ENCODE data around the gene HOXD11. TPM values are rescaled to one million over a fixed set of nuclear protein-coding genes. Genes with fewer than 3 reads are reported as not detected.

The HOXD11 gene
- total and polyA plus RNA-seq, 2 experiments from 2014 or later, result not detected

DNA sequence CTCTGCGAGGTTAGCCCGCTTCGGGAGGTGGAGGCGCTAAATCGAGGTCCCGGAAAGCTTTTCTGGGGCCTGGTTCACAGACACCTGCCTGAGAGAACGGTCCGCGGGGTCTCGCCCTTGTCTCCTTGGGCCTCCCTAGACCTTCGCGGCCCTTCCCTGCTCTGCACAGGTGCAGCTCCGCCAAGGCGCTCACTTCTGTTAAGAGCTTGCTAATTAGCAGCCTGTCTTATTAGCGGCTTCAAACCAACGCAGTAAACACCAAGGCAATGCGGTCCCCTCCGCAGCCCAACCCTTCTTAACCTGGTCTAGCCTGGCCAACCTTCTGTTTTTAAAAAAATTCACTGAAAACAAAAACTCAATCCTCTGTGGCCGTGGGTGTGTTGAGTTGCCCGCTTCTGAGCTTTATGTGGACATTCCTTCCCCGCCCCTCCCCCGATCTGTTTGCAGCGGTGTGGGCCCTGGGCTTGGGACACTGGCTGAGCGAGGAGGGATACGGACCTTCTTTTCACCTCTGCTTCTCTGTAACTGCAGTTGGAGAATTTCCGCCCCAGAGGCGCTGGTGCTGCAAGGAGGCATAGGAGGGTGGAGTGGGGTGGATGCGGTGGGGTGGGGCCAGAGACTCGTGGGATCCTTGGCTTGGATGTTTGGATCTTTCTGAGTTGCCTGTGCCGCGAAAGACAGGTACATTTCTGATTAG lies 40.9 kb downstream of the HOXD11 start (continued):
- TF ChIP-seq ZNF462 (CRISPR knock-in tag; IDR thresholded peaks at IDR 0.05) (no peak), NANOG (IDR thresholded peaks at IDR 0.05; ENCODE audit: borderline replicate concordance) (no peak), CREB1 (CRISPR knock-in tag; IDR thresholded peaks at IDR 0.05; ENCODE audit: low read depth) (no peak), ETS1 (IDR thresholded peaks at IDR 0.05) (no peak)

DNA sequence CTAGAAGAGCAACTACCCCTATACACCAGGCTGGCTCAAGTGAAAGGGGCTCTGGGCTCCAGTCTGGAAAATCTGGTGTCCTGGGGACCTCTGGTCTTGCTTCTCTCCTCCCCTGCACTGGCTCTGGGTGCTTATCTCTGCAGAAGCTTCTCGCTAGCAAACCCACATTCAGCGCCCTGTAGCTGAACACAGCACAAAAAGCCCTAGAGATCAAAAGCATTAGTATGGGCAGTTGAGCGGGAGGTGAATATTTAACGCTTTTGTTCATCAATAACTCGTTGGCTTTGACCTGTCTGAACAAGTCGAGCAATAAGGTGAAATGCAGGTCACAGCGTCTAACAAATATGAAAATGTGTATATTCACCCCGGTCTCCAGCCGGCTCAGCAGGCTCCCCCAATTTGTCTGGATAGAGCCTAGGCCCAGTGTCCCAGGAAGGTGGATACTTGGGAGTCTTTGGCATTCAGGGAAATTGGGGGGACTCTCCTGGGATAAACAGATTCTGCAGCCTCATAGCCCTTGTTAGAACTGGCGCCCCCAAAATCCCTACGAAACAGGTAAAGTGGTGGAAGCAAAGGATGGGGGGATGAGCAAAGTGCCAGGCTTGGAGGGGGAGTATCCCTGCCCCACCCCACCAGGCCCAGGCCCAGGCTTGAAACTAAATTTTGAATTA lies 41.8 kb downstream of the HOXD11 start:
- Histone ChIP-seq H3K4me3 (no peak overlapping the region), H2AFZ (no peak overlapping the region), H3K27me3 (ENCODE audit: insufficient read depth) (peaks cover 100% of the 10 kb centered on the region), H3K4me1 (ENCODE audit: insufficient read depth) (peaks cover 17% of the 10 kb centered on the region), H3K27ac (ENCODE audit: low read depth) (no peak overlapping the region), H4K20me1 (replicated peaks; ENCODE audit: insufficient read depth) (peaks cover 46% of the 10 kb centered on the region), H3K4me2 (0 out of 2 replicates have a peak overlapping the region, but pooled peaks have one; percentile 24), H3K36me3 (ENCODE audit: insufficient read depth) (no peaks in the 10 kb centered on the region), H3K9me2 (ENCODE audit: insufficient read depth) (no peaks in the 10 kb centered on the region), H3K79me2 (replicated peaks; ENCODE audit: insufficient read depth) (no peaks in the 10 kb centered on the region), H3F3A (replicated peaks; ENCODE audit: low read depth) (peaks cover 20% of the 10 kb centered on the region; the same call in 1 of the 2 replicates)
- H3K4me1 Mint-ChIP-seq, result peaks cover 15% of the 10 kb centered on the region
- H3K4me3 Mint-ChIP-seq, result no peak overlapping the region
- peaks cover 99% of the 10 kb centered on the region for H3K27me3 Mint-ChIP-seq (ENCODE audit: insufficient read depth, low read depth, poor library complexity)
- ATAC-seq (no peak), DNase-seq (ENCODE audit: low spot score) (peak; percentile 13)
- H3K27ac Mint-ChIP-seq, result no peak overlapping the region
- no peaks in the 10 kb centered on the region for H3K36me3 Mint-ChIP-seq (ENCODE audit: low read depth)
- H3K9me3 Mint-ChIP-seq, result 0 out of 3 replicates have a peak, but pooled peaks cover 2% of the 10 kb centered on the region
- TF ChIP-seq JUNB (IDR thresholded peaks at IDR 0.05; ENCODE audit: unreplicated experiment), result no peak
- no peak for TF ChIP-seq NANOG (IDR thresholded peaks at IDR 0.05; ENCODE audit: borderline replicate concordance)
- peak; percentile 82 for TF ChIP-seq EZH2 (IDR thresholded peaks at IDR 0.05; ENCODE audit: low read depth, unreplicated experiment)
- no peak for TF ChIP-seq ZNF331 (CRISPR knock-in tag; IDR thresholded peaks at IDR 0.05; ENCODE audit: low read depth)
- no peak for TF ChIP-seq ETS1 (IDR thresholded peaks at IDR 0.05)
- TF ChIP-seq STAT1 (IDR thresholded peaks at IDR 0.05; ENCODE audit: unreplicated experiment), result no peak
